Astrocyte of the hippocampus (primary cell): Measurements from ENCODE around the gene OTOG.
"Not testable (repeated sequence)": the region's sequence is repeated elsewhere in the genome, so short reads cannot be mapped to it uniquely, and the experiment has no call there.

Source experiments
- DNase-seq: peaks from one replicate; pipeline ENCODE4 v3.0.0; 2011; ENCODE audit warnings: low read depth, low spot score

Gene OTOG

DNA sequence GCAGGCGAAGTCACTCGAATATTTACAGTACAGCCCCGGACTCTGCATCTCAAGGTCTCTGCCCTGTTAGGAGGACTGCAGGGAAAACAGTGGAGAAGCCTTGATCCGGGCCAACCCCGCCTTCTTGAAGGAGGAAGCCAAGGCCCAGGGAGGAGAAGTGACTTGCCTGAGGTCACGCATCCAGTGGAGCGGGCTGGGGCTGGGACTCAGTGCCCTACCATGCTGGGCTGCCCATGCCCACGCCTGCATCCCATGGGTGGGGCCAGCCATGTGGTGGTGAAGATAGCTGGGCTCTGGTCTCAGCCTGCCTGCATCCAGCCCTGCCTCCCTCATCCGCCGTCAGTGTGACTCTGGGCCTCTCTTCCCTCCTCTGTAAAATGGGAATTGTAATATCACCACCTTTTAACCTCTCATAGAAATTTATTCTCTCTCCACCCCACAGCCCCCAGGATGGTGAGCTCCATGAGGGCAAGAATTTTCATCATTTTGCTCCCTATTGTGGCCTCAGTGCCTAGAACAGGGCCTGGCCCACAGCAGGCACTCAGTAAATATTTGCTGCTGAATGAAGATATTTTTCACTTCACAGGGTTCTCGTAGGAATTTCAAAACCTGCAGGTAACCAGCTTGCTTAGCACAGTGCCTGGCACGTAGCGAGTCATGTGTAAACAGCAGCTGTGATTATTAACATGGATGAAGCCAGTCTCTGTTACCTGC, 57.3 kb downstream of the OTOG start:
- DNase-seq = no peak

DNA sequence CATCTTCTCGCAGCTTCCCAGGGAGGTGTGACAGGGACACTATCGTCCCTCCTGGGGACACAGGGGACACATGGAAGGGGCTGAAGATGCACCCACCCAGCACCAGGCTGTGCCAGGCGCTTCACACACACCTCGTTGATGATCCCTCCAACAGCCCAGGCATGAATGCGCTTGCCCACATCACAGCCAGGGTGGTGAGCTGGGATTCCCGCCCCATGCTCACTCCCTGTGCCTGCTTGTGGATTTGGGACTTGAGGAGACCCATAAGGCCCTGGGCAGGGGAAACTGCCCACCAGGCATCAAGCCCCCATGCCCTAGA, 57.8 kb downstream of the OTOG start:
- no peak for DNase-seq

GRCh38 chr11:17605651-17606122, 58.6 kb downstream of the OTOG start:
- no peak for DNase-seq

DNA sequence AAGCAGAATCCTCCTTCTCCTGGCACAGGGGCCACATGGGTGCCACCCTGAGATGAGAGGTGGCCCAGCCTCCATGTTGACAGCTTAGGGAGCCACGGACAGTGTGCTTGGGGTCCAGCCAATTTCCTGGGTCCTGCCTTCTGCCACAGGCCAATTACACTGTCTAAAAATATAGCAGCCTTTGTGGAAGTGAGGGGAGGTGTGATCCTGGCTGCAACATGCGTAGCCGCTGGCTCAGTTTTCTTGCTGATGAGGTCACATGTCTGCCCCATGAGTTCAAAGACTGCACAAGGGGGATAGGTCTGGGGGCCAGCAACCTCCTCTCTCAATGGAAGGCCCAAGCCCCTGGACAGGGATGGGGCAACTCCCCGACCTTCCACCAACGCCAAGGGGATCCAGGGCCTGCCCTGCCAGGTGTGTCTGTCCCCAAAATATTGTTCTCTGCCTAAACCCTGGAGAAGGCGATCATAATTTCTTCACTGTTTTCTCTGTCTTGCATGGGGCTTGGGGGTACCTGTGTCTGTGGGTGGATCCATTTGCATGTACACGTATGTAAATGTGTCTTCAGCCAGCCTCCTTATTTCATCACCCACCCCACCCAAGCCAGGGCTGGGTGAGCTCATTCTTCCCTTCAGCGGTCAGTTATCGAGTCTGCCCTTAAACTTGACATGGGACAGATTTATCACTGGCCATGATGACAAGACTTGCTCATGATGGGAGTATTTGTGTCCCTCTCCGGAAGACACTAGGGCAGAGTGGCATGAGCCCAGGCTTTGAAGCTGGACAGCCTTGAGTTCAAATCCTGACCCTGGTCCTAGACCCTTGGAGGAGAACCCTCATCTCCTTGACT, 59.4 kb downstream of the OTOG start:
- DNase-seq = no peak

DNA sequence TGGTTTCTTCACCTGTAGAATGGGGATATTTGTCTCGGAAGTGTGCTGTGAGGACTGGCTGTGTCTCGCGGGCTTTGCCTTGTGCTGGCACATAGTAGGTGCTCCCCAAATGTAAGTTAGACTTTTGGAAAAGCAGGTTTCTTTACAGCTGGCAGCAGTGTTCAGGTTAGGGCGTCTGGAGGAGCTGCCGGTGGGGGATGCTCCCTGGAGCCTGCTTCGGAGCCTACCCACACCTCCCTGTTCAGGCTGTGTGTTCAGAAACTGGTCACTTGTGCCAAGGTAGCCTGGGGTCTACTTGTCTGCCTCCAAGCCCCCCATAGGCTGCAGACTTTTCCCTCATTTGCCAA, 60.0 kb downstream of the OTOG start:
- DNase-seq = no peak

DNA sequence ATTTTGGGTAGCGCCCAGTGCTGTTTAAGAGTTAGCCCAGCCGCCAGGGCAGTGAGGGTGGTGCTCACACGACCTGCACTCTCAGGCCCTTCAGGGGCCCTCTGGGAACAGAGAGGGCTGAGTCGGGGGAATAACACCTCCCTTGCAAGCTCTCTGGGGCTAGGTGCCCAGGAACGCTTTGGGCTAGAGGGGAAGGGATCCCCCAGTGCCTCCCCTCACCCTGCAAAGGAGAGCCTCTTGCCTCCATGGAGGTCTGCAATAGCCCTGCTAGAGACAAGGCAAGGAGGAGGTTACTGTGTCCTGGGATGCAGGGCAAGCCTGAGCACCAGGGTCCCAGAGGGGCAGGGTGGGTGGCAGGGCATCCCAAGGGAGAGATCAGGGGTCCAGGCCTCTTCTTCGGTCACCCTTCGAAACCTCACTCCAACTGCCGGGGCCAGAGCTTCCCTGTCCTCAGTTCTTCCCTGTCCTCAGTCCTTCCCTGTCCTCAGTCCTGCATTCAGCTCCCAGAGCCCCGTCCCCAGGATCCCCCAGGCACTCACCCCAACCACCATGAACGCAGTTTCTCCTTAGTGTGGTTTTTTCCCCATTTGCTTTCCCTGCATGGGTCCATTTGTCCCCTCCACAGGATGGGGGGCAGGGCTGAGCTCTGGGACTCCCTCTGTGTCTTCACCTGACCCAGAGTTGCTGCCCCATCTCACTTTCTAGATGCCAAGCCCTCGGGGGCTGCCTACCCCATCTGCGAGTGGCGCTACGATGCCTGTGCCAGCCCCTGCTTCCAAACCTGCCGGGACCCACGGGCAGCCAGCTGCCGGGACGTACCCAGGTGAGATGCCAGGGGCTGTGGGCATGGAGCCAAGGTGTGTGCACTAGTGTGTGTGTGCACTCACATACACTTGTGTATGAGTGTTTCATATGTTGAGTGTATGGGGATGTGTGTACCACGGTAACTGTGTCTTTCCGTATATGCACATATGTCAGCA, 60.8 kb downstream of the OTOG start:
- DNase-seq = no peak

GRCh38 chr11:17608821-17609220, 61.8 kb downstream of the OTOG start:
- DNase-seq = no peak

DNA sequence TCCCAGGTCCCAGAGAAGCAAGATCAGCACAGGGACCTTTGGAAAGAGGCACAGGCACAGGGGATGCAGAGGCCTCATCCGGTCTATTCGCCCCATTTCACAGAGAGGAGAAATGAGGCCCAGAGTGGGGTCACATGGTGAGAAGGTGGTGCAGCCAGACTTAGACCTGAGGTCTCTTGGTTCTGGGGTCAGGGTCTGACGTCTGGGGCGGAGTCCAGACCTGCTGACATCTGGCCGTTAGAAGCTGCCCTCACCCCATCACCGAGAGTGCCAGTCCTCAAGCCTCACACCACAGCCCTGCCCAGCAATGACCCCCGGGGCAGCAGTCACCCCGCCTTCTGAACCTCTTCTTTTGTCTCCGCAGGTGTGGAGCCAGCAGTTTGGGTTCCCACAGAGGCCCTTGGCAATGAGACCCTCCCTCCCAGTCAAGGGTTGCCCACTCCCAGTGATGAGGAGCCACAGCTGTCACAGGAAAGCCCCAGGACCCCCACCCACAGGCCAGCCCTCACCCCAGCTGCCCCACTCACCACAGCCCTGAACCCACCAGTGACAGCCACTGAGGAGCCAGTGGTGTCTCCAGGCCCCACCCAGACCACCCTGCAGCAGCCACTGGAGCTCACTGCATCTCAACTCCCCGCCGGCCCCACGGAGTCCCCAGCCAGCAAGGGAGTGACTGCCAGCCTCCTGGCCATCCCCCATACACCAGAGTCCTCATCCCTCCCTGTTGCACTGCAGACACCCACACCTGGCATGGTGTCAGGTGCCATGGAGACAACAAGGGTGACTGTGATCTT, 62.4 kb downstream of the OTOG start:
- DNase-seq = no peak

DNA sequence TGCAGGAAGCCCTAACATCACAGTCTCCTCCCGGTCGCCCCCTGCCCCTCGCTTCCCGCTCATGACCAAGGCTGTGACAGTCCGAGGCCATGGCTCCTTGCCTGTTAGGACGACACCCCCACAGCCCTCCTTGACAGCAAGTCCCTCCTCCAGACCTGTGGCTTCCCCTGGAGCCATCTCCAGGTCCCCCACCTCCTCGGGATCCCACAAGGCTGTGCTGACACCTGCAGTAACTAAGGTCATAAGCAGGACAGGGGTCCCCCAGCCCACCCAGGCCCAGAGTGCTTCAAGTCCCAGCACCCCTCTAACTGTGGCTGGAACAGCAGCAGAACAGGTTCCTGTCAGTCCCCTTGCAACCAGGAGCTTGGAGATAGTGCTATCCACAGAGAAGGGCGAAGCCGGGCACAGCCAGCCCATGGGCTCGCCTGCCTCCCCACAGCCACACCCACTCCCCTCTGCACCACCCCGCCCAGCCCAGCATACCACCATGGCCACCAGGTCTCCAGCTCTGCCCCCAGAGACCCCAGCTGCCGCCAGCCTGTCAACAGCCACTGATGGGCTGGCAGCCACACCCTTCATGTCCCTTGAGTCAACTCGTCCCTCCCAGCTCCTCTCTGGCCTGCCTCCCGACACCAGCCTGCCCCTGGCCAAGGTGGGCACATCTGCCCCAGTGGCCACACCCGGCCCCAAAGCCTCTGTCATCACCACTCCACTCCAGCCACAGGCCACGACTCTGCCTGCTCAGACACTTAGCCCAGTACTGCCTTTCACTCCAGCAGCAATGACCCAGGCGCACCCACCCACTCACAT, 63.2 kb downstream of the OTOG start:
- DNase-seq = no peak

DNA sequence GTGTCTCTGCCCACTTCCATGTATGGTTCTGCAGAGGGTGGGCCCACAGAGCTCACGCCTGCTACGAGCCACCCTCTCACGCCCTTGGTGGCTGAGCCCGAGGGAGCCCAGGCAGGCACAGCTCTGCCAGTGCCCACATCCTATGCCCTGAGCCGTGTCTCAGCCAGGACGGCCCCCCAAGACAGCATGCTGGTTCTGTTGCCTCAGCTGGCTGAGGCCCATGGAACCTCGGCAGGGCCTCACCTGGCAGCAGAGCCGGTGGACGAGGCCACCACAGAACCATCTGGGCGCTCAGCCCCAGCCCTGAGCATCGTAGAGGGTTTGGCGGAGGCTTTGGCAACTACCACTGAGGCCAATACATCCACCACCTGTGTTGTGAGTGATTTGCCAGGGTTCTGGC, 64.0 kb downstream of the OTOG start:
- no peak for DNase-seq

DNA sequence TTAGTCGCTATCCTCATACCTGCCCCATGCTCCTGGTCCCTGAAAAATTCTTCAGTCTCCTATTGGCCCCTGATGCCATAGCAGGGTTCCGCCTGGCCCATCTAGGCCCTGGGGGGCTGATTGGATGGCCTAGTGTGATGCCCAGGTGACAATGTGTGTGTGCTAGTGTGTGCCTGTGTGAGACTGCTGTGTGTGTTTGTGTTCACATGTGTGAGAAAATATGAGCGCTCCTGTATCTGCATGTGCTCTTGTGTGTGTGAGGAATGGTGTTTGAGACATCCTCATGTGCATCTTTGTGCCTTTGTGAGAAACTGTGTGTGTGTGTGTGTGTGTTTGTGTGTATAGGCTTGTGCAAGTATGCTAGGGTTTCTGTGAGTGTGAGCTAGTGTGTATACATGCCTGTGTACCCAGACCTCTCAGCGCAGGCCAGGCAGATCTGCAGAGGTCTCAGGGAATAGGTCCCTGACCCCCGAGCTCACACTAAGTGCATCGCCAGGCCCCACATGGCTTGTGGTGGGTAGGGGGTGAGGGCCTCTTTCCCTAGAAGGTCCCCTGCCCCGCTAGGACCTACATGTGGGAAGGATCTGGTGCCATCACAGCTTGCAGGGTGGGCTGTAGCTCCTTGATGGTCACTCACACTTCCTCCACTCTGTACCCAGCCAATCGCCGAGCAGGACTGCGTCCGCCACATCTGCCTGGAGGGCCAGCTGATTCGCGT, 64.6 kb downstream of the OTOG start:
- DNase-seq = no peak

DNA sequence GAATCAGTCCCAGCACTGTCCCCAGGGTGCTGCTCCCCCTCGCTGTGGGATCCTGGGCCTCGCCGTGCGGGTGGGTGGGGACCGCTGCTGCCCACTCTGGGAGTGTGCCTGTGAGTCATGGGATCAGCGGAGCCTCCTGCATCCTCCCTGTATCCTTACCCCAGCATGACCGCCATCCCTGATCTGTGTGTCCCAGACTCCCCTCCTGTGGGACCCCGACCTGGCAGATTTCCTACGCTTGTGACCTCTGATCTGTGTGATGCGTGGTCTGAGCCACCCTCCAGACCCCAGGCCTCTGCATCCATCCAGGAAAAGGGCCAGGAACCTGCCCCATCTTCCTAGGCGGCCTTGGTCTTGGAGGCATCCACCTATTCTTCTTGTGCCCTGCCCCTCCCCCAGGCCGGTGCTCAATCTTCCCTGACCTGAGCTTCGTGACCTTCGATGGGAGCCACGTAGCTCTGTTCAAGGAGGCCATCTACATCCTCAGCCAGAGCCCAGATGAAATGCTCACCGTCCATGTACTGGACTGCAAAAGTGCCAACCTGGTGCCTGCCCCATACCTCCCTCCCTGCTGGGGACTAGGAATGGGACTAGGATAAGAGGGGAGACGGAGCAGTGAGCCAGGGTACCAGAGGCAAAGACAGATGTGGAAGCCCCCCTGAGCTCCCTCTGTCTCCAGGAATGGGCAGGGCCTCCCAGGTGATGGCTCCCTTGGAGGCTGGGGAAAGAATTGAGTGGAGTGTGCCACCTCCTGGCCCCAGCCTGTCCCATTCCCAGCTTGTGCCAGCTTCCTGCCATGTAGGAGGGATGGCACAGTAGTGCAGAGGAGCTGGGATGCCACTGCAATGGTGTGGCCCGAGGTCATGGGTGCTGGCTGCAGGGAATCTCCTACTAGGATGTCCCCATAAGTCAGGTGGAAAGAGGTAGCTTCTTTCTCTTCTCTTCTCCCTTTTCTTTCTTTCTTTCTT, 65.4 kb downstream of the OTOG start:
- DNase-seq = no peak

DNA sequence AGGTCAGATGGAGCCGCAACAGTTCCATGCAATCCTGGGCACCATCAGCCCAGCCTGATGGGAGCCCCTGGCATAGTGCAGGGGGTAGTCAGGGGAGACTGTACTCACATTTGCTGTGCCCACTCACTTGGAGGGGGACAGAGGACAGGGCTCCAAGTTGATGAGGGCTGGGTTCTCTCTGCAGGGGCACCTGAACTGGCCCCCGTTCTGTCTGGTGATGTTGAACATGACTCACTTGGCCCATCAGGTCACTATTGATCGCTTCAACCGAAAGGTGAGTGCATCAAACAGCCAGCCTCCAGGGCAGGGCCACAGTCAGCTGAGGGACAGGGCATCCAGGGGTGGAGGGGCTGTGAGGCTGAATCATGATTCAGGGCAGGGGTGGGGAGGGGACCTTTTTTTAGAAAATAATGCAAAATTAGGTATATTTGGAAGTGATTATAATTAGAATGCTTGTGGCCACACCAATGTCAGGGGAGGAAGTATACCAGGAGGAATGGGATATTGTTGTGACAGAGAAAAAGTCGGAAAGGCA, 66.4 kb downstream of the OTOG start:
- DNase-seq = no peak

- no peak for DNase-seq
These were observed 66.9 kb downstream of the OTOG start for GRCh38 chr11:17613983-17614382.

DNA sequence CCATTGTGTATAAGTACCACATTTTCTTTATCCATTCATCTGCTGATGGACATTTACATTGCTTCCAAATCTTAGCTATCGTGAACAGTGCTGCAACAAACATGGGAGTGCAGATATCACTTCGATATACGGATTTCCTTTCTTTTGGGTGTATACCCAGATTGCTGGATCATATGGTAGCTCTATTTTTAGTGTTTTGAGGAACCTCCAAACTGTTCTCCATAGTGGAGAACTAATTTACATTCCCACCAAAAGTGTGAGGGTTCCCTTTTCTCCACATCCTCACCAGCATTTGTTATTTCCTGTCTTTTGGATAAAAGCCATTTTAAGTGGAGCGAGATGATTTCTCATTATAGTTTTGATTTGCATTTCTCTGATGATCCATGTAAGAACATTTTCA, 75.7 kb downstream of the OTOG start:
- DNase-seq = not testable (repeated sequence)

DNA sequence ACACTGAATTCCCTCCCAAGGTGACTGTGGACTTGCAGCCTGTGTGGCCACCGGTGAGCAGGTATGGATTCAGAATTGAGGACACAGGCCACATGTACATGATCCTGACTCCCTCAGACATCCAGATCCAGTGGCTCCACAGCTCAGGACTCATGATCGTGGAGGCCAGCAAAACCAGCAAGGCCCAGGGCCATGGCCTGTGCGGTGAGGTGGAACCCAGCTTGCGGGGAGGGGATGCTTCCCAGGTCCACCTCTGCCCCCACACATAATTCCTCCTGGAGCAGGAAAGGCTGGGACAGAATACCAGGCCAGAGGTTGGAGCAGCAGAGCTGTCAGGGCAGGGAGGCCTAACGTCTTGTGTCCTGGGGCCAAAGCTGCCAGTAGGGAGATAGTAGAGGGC, 82.1 kb downstream of the OTOG start:
- DNase-seq = no peak

DNA sequence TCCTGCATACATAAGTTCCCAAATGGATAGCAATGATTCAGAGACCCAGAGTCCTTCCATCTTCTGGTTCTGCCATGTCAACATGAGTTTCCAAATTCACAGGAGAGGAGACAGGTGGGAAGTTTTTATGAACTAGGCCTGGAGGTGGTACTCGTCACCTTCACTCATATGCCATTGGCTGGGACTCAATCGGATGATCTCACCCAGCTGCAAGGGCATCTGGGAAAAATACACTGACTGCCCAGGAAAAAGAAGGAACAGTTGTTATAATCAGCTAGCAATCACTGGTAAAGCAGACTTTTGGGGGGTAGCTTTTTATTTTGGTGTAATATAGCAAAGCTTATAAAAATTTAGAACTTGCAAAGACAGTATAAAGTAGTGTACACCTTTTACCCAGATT, 83.9 kb downstream of the OTOG start:
- DNase-seq = no peak

DNA sequence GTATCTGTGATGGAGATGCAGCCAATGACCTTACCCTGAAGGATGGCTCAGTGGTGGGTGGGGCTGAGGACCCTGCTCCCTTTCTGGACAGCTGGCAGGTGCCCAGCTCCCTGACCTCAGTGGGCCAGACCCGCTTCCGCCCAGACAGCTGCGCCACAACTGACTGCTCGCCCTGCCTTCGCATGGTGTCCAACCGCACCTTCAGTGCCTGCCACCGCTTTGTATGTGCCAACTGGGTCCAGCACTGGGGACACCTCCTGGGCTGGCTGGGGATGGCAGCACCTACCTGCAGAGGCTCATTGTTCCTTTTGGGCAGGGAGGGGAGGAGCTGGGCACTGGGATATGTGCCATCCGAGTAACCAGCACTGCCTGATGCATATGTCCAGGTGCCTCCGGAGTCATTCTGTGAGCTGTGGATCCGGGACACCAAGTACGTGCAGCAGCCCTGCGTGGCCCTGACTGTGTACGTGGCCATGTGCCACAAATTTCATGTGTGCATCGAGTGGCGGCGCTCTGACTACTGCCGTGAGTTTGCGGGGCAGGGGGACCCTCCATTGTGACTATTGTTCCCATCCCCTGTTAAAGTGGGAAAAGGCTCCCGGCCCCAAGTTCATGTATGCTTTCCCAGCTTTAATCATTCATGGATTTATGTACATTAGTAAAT, 84.8 kb downstream of the OTOG start:
- no peak for DNase-seq
